ENCODE measurements around the gene LRRC3B.

Gene LRRC3B

DNA sequence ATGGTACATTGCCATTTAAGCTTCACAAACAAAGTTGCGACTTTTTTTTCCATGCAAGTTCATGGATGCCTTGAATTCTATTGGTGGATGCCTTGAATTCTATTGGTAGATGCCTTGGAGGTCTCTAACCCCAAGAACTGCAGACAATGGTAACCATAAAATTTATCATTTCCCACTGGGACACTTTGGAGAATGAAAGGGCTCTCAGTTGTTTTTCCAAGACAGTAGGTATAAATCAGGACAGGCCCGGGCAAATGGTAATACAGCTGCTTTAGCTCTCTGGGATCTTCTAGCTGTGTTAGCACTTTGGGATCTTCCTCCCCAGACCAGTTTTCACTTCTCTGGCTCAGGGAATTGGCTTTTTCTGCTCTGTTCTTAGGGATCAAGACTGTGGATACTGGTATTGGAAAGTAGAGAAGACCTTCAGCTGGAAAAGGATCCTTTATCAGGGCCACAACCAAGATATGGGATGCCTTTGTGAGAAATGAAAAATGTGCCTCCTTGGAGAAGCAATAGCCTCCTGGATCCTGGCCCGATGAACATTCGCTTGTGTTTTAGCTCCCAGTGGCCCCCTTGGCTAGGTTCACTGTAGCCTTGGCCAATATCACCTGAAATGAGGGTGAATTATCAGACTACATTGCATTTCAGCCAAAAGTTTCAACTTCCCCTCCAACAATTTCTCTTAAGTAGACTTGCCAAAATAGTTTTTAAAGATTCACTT, 8.3 kb downstream of the LRRC3B start:
- no peak for DNase-seq (ENCODE audit: low read depth in 2 of 2)

DNA sequence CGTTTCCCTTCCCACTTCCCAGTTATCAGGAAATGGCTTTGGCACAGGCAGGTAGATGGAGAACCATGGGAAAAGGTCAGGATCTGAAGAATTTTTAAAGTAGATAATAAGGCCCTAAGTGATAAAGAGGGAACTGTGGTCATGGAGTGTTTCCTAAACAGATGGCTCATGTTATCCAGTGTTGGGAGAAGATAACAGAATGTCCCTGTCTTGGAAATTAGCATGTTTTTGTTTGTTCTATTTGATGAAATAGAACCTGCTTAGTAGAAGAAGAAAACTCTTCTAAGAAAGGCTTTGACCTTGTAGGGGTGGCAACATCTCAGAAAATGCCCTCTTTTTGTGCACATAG, 8.8 kb downstream of the LRRC3B start:
- DNase-seq (ENCODE audit: low read depth in 2 of 2): no peak

DNA sequence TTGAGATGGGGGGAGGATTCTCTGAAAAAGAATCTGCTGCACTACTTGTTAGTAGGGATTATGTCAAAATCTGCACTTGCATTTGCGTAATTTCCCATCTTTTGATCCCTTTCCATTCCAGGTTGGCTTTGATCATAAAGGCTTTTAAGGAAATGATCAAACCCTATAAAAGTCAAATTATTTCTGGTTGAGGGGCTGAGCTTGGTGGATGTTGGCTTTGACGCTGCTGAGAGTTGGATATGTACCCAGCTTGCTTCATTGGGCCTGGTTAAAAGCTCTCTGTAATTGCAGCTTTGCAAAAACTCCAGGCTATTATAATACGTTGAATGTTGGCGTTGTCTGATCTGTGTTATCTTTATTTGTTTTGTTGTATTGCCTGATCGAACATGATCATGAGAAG, 12.0 kb downstream of the LRRC3B start:
- no peak for DNase-seq (ENCODE audit: low read depth in 2 of 2)

DNA sequence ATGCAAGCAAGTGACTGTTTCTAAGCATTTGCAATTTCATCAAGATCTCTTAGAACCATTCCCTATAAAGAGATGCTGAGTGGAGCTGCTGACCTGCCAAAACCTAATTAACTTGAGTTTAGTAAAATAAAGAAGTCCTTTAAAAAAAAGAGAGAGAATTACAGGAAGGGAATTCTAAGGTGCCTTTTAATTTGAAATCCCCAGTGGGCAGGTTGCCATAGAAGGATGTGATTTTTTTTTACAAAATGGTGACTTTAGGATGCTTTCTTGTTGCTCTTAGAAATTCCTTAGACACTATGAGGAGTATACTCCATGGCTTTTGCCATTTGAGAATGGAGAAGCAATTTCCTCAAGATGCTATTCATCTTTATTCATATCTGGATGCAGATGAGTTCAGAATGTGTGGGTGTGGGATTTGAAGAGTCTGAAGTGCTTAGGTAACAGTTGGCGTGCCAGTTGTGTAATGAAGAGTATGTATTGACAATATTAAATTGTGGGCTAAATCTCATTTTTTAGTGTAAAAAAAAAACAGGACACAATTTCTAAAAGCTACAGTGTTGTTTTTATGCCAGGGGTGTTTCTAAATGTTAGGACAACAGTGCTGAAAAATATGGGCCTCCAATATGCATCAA, 13.6 kb downstream of the LRRC3B start:
- DNase-seq (ENCODE audit: low read depth in 2 of 2): no peak

DNA sequence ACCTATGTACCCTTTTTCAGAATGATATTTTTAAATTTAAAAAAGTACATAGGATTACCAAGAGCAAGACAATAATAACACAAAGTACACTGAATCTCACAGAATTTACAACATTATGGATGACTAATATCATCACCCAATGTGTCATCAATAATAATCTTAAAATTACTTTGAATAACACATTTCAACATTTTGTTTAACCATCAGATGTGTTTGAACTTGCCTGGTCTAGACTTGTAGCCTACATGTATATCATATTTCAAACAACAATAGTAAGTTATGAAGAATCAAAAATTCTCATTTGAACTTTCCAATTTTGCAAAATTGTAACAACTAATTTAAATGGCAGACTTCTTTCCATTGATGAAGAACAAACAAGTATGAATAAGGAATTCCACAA, 15.1 kb downstream of the LRRC3B start:
- no peak for DNase-seq (ENCODE audit: low read depth in 2 of 2)

DNA sequence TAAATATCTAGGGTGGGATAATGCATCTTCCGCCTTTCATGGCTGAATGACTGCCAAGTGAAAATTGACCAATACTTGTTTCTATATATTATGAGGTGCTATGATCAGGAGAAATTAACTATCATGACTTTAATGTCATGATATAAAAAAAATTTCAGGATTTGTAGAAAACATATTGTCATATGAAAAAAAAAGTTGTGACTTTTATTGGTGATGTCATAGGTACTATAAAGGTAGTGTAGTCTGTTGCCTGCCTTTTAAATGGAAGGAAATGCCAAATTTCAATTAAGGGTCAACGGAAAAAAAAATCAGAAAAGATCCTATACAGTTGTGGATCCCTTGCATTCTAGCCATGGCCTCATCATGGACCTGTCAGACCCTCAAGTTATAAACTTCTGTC, 15.5 kb downstream of the LRRC3B start:
- no peak for DNase-seq (ENCODE audit: low read depth in 2 of 2)

DNA sequence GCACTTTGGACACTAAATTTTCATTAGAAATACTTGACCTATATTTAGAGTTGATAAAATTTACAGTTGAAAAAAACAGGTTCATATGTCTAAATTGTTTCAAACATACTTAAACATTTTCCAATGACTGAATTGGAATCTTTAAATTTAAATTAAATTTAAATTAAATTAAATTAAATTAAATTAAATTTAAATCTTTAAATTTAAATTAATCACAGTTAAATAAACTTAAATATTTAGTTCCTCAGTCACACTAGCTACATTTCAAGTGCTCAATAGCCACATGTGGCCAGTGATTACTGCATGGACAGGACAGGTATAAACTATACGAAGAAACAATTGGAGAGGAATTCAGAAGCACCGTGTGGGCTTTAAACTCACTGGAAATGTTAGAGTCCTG, 16.8 kb downstream of the LRRC3B start:
- no peak for DNase-seq (ENCODE audit: low read depth in 2 of 2)

DNA sequence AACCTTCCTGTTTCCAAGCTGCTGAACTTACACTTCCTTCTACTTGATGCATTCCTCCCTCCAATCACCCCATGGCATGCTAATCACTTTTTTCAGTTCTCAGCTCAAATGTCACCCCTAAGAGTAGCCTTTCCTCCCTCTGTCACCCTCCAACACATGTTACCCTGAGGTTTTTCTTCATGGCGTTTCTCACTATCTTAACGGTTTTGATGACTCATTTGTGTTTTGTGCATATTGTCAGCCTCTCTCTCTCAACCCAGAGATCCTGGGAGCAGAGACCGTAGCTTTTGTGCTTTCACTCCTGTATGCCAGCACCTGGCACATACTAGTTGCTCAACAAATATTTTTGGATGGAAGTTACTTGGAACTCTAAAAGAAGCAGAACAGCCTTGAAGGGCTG, 24.5 kb downstream of the LRRC3B start:
- no peak for DNase-seq (ENCODE audit: low read depth in 2 of 2)

DNA sequence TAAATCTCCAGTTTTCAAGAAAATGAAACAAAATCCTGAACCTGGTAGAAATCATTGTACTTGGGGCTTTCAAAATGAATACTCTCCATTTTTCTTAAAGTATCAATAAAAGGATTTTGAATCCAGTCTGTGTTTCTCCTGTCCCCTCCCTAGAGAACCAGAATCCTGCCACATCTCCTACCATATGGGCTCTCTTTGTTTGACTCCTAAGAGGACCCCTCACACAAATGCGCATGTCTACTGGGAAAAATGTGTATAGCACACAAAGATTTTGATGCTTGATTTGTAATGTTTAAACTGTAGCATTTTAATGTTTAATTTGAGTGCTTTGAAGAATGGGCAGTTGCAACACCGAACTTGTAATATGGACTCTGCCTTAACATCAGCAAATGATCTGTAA, 25.9 kb downstream of the LRRC3B start:
- DNase-seq (ENCODE audit: low read depth in 2 of 2): no peak

DNA sequence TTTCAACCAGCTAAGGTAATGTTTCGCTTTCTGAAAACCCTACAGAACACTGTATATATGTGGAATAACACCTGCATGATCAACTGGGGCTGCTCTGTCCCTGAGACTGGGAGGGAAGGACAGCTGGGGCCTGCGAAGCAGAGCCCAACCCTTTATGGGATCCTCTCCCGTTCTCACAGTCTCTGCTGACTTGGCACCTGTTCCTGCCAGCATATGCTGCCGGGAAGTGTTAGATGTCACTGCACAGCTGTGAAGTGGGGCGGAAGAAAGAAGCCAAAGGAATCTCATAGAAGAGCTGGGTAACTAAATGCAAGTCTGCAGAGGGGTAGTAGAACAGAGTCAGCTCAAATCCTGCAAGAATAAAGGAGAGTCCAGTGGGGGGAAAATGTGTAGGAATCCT, 29.6 kb downstream of the LRRC3B start:
- no peak for DNase-seq (ENCODE audit: low read depth in 2 of 2)

DNA sequence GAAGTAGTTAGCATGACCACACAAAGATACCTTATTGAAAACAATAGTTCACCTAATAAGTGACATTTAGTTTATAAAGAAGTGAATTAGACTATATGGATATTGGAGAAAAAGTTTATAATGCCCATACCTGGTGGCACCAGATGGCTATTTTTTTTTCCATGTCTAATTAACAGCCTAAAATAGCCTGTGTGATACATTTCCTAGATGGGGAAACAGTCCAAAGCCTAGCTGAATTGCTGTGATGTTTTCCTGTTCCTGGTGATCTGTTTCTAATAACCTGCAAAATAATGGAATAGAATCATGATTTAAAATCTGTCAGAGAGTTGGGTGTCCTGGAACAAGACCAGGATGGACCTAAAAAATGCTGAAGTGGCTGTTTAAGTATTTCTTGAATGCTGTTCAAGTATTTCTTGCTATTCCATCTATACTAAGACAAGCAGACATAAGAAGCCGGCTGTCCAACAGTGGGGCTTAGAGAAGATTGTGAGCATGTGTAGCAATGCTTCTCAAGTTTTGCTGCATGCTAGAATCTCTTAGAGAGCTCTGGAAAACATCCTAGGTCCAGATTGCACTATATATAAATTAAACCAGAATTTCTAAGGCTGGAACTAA, 31.3 kb downstream of the LRRC3B start:
- DNase-seq (ENCODE audit: low read depth in 2 of 2): no peak

DNA sequence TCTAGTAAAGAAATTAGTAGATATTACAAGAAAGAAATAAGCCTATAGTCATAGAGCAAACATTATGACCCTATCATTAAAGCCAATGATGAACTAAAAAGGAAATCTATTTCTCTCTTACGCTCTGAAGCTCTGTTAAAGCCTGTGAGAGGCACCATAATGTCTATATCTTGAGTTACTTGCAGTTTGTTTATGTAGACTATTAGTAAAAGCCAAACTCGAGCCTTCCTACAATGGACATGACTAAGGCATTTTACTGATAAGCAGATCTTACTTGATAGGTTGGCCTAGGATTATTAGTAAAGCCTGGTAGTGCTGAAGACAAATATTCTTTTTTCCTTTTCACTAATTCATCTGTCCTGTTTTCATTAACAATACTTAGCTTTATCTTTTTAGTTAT, 32.7 kb downstream of the LRRC3B start:
- no peak for DNase-seq (ENCODE audit: low read depth in 2 of 2)

DNA sequence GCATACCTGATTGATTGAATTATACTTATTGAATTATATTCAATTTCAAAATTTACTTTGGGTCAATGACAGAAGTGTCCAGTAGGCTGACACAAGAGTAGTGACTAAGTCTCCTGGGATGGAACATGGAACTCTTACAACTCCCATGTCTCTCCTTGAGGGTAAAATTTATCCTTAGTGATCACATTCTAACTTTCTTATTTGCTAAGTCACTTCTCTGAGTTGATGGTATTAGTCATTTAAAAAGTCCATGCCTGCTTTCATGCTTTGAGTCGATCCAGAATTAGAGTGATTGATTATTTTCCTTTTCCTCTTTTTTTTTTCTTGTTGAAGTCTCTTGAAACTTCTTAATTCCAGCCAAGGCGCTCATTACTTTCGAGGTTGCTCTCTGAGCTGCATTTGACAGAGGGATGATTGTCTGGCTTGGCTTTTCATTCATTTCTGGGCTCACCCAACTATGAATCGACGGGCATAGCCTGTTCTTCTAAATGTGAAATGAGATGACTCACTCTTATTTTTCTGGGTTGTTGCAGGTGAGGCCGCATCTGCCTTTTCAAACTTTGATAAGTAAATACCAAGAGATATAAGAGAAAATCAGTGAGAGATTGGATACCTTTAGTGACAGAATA, 34.9 kb downstream of the LRRC3B start:
- DNase-seq (ENCODE audit: low read depth in 2 of 2): no peak

DNA sequence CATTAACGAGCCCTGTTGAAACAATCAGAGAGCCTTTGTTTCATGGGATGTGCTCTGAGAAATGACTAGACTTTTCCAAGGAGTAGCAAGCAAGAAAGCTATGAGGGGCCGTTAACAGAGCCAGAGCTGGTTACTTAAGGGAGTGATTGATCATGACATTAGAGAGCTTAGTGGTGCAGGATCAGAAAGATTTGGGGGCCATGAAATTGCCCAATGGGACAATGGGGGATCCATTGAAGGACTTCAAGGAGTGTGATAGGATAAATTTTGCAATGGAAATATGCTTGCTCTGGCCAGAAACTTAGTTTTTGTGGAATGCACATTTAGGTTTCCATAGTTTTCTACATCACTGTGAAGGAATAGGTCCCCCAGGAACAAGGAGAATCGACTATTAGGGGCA, 45.6 kb downstream of the LRRC3B start:
- no peak for DNase-seq (ENCODE audit: low read depth in 2 of 2)

DNA sequence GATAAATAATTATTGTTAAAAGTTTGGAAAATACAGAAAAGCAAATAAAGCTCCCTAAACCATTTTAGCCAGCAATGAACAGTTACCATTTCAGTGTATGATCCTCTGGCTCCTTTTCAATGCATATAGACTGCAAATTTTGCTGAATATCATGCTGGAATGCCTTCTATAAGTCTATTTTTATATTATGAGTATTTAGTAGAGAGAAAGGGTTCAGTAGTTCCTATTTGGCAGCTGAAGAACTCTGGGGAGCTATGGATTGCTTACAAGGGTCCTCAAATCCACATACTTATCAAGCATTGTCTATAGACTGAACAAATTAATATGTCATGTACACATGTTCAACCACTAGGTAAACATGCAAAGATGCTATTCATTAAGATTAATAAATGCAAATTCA, 46.1 kb downstream of the LRRC3B start:
- no peak for DNase-seq (ENCODE audit: low read depth in 2 of 2)

DNA sequence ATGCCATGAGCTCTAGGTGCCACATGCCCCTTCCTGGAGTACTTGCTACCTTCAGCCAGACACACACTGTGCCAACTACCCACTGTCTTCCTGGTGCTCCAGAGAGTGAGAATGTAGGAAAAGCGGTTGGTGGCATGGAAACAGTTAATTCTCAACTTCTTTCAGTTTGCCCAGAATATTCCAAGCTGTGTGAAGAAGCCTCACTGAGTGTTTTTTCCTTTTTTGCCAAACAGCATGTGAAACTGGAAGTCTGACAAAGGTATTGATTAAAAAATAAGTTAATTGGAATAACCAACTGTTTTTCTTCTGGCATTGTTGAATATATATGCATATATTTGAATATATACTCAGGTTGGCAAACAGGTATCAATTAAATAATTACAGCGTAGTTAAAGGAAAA, 52.8 kb downstream of the LRRC3B start:
- no peak for DNase-seq (ENCODE audit: low read depth in 2 of 2)

DNA sequence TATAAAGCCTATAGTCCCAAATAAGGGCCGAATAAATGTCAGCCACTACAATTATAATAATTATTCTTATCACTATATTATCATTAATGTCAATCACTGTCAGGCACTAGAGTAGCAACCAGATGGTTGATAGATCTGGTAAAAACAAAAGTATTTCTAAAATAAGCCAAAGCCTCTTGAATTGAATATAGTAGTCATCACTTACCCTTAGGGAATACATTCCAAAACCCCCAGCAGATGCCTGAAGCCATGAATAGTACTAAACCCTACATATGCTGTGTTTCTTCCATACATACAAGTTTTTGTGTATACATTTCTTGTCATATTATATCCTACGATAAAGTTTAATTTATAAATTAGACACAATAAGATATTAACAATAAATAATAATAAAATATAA, 59.1 kb downstream of the LRRC3B start:
- DNase-seq (ENCODE audit: low read depth in 2 of 2): no peak

DNA sequence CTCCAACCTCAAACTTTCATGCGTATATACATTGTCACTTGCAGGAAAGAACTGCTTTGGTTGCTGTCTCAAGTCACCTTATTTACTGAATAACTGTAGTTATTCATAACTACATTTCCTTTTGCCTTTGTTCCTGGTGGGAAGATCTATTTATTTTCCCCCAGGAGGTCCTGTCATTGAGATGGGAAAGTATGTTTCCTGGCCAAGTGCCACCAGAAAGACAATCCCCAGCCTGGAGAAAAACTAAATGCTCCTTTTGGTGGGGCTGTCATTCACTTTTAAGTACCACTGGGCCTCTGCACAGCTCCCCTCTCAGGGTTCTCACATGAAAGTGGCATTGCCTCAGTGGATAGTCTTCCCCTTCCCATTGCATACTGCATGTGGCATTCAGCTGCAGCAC, 59.8 kb downstream of the LRRC3B start:
- no peak for DNase-seq (ENCODE audit: low read depth in 2 of 2)

DNA sequence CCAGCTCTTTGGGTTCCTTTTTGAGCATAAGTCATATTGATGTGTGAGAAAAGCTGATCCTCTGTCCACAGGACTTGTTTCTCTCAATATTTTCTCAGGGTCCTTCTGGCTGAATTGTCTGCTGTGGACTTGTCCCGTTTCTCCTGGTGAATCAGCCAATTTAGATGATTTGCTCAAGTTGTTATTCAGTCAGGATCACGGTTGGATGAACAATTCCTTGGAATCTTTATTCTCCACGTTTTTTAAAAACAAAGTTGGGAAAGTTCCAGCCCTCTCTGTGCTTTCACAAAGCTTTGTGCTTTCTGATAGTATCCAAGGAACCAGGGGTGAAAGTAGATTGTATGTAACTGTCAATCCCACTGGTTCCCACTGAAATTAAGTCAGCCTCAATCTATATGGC, 61.3 kb downstream of the LRRC3B start:
- DNase-seq (ENCODE audit: low read depth in 2 of 2): no peak

DNA sequence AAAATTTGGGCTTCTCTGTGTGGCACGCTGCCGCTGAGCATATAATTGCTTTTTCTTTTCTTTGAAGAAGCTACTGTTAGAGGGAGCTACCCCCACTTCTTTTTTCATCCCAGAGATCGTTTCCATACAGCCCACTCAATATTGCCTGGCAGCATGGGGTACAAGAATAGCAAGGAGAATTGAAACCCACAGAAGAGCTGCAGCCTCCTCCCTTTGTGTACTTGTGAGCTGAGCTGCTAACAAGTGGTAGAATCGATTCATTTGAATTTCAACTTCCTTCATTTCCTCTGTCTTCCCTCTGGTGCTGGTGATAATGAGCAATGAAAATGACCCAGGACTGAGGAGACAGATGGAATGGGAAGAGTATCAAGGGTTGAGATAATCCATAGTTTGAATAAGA, 64.9 kb downstream of the LRRC3B start:
- no peak for DNase-seq (ENCODE audit: low read depth in 2 of 2)

DNA sequence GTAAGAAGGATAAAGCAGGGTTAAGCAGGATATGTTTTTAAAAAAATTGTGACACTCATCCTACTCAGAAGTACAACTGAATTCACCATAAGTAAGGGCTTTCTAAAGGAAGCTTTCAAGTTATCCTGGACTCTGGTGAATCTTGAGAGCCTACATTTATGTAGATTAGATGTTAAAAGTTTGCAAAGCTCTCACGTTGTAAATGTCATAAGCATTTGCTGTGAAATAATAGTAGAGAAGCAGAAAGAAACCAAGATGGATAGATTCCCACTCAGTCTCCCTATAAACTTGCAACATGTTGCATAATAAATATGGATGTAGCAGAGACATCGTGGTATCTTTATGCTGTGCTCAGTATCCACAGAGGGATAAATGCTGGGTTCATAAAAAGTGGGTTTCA, 77.0 kb downstream of the LRRC3B start:
- DNase-seq (ENCODE audit: low read depth in 2 of 2): no peak

DNA sequence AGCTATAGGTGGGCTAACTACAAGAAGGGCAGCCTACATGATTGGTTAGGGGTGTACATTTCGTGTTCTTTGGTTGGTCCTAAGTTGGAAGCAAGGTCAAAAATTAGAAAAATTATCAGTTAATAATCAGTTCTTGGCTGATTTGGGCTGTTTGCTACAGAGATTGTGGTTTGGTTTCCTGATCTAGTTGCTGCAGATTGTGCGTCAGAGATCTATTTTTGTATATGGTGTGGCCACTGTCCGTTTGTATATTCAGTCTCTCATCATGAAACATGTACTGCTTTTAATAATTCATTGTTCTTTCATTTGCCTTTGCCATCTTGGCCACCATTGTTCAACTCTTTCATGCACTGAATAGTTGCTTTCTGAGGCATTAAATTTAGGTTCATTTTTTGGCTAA, 80.9 kb downstream of the LRRC3B start:
- DNase-seq (ENCODE audit: low read depth in 2 of 2): no peak

DNA sequence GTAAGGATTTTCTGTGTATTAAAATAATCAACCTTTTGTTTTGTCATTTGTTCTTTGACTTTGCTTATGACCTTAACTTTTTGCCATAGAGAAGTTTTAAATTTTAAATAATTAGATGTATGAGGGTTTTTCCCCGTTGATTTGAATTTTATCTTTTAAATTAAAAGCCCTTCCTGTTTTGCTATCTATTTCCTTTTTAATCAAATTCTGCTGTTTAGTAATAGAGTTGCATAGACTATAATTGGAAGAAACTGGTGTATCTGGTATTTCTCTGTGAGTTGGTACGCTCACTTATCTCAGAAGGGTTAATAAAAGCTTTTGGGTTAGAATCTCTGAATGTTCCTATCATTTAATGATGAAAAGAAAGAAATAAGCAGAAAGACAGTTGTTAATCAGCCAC, 82.2 kb downstream of the LRRC3B start:
- no peak for DNase-seq (ENCODE audit: low read depth in 2 of 2)

All from stimulated activated CD8-positive, alpha-beta memory T cell treated with anti-CD3 and anti-CD28 coated beads, Interleukin-2, amount 100 ng/mL, for 48 hours (primary cell).